GM12891 (cell line): ENCODE measurements around the gene SEMA6A.

Experiments
- PAX5 ChIP-seq: IDR thresholded peaks from 2 replicates; pipeline ENCODE4 v1.6.1; 2011; ENCODE audit warnings: low read length, moderate library complexity, mild to moderate bottlenecking; ENCODE audit not compliant: insufficient read depth, severe bottlenecking
- POLR2A ChIP-seq: IDR thresholded peaks from 2 replicates; pipeline ENCODE4 v1.6.1; 2011; ENCODE audit warnings: low read depth, low read length, control low read depth
- POLR2AphosphoS5 ChIP-seq: IDR thresholded peaks from 2 replicates; pipeline ENCODE4 v1.6.1; 2011; ENCODE audit warnings: low read depth, low read length, control low read depth
- POU2F2 ChIP-seq: IDR thresholded peaks from 2 replicates; pipeline ENCODE4 v1.6.1; 2011; ENCODE audit warnings: low read depth, mild to moderate bottlenecking, control low read depth, low read length, moderate library complexity
- SPI1 ChIP-seq: IDR thresholded peaks from 2 replicates; pipeline ENCODE4 v1.6.1; 2011; ENCODE audit warnings: low read depth, low read length, control low read depth
- TAF1 ChIP-seq: IDR thresholded peaks from 2 replicates; pipeline ENCODE4 v1.6.1; 2011; ENCODE audit warnings: low read depth, low read length, control low read depth

- TF ChIP-seq TAF1 (no peak), POLR2AphosphoS5 (no peak), POLR2A (no peak), PAX5 (no peak), SPI1 (no peak), POU2F2 (no peak)
Measured at GRCh38 chr5:116421080-116421629, 153.5 kb downstream of the SEMA6A start.
